NCI-H345 treated with DMSO at 0.1 percent for 48 hours (cell line): ENCODE results near the gene GPR15.

ENCODE experiments used
- DNase-seq: peaks from one replicate; lab custom pipeline; 2025; ENCODE audit not compliant: unreplicated experiment; lab: John Stamatoyannopoulos, UW

The GPR15 gene

DNA sequence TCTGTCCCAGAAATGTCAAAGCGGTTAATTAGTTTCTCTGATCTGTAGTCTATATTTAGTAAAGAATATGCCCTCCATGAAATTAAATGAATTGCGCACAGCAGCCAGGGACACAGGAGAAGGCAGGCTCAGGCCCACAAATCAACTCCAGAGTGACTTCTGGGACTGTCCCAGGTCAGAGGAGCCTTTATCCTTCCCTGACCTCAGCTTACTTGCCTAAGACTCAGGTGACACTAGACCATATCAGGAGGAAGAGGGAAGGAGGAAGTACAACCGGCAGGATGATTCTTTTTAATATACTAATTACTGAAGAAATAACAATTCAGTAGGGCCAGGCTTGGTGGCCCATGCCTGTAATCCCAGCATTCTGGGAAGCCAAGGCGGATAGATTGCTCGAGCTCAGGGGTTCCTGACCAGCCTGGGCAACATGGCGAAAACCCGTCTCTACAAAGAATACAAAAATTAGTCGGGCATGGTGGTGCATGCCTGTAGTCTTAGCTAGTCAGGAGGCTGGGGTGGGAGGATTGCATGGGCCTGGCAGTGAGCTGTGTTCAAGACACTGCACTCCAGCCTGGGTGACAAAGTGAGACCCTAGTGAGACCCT, 1.8 kb upstream of the GPR15 start:
- DNase-seq: no peak

DNA sequence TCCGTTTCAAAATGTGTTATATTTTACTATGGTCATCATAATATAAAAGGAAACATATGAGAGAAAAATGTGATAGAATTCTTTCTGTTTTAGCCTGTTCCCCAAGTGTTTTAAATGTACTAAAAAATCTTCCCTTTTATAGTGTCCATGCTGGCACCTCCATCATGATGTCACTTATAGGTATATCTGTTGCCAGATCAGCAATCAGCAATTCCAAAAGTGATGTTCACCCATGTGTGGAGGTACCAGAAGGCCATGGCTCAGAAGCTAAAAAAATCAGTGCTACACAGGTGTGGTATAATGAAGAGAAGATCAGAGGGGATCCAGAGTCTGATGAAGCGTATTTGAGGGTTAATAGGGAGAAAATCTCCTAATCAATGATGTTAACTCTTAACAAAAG, 1.1 kb upstream of the GPR15 start:
- DNase-seq: no peak

DNA sequence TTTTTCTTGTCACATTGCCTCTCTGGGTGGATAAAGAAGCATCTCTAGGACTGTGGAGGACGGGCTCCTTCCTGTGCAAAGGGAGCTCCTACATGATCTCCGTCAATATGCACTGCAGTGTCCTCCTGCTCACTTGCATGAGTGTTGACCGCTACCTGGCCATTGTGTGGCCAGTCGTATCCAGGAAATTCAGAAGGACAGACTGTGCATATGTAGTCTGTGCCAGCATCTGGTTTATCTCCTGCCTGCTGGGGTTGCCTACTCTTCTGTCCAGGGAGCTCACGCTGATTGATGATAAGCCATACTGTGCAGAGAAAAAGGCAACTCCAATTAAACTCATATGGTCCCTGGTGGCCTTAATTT, 478 bp downstream of the GPR15 start:
- no peak for DNase-seq

DNA sequence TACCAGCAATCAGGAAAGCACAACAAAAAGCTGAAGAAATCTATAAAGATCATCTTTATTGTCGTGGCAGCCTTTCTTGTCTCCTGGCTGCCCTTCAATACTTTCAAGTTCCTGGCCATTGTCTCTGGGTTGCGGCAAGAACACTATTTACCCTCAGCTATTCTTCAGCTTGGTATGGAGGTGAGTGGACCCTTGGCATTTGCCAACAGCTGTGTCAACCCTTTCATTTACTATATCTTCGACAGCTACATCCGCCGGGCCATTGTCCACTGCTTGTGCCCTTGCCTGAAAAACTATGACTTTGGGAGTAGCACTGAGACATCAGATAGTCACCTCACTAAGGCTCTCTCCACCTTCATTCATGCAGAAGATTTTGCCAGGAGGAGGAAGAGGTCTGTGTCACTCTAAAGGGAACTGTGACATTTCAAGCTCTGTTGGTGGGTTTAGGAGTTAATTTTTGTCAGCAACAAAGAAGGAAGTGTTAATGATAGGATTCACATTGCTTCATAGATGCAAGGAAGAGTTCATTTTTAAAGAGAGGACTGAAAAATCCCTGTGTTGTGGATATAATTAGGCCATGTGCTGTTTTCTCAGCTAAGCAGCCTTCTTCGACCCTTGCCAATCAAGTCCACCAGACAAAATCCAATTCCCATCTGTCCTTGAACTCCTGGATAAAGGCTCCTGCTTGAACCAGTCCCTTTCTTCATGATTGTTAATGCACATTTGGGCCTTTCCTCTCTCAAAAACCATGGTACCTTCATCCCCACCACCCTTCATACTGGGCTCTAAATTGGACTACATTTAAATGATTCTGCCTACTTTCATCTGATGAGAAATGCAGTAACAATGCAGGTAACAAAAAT, 1.2 kb downstream of the GPR15 start:
- DNase-seq: no peak

DNA sequence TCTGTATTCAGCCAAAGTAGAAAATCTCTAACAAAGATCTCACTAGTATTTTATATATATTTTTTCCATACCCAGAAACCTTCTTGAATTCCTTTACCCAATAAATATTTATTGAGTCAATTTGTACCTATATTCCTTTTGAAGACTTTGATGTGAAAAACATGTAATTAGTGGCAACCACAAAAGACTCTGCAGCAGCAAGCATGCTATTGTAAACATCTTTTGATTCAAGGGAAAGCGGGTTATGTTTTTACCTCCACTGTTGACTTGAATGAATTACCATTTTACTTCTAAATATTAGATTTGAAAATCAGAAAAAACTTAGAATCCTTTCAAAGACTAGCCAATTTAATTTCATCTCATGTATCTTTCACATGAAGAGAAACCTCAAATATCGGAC, 2.4 kb downstream of the GPR15 start:
- DNase-seq: no peak

DNA sequence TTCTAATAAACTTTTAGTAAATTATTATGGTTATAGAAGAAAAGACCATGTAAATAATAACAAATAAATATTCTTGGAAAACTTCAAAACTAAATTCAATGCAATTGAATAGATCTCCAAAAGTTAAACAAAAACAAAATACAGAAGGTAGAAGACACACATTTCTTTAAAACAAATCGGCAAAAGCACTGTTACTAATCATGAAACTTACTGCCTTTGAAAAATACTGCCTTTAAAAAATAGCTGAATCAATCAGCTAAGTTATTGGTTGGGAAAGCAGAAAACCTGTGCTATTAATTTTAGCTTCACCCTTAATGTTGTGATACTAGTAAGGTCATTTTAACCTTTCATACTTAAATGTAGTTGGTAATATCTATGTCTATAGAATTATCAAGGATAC, 3.0 kb downstream of the GPR15 start:
- DNase-seq: no peak

DNA sequence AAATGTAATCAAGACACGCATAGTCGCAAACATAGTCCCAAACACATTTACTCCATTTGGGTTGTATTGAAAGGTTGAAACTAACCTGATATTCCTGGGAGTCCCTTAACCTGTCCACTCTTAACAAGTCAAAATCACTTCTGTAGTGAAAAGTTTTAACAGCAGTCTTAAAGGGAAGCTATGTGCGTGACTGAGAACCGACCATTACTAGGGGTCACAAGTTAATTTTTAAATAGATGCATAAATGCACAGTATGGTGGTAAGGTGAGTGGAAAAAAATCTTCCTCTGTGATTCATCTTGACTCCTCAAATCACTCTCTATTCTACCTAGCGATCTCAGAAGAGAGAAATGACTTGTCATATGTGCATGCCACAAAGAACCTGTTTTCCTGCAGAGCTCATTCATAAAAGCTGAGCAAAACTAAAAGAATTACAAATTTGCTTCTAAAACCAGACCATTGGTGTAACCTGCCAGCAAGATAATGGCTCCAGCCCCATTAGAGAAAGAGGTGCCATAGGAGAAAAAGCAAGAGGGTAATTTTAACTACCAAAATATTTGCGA, 4.8 kb downstream of the GPR15 start:
- no peak for DNase-seq

DNA sequence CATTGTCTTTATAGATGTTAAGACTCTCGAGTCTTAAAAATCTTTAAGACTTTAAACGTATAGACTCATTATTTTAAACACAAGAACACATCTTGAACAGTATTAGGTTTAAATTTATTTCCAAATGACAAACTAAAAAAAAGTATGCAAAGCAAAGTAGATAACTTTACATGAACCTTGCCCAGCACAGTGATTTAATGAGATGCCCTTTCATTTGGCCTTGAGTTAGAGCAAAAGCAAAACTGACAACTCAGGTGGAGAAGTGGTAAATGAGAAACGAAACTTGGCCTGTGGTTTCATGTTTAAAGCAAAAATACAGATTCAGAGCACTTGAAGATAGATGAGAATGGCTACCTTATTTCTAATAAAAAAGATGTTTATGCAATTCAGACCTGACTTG, 8.6 kb downstream of the GPR15 start:
- DNase-seq: no peak

DNA sequence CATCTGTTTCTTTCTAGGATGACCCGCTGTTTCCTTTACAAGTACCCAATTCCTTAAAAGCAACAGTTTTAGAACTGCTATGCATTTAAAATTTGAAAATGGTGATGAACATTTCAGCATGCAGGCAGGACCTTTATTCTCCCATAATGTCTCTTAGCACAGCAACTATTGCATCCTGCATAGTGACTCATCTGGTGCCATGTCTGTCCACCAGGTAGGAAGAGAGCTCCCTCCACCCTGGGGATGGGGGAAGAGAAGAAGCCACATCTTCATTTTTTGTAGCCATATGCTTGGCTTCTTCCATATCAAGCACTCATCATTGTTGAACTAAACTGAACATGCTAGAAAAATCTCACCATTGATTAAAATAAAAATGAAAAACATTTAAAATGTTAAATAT, 9.9 kb downstream of the GPR15 start:
- no peak for DNase-seq

DNA sequence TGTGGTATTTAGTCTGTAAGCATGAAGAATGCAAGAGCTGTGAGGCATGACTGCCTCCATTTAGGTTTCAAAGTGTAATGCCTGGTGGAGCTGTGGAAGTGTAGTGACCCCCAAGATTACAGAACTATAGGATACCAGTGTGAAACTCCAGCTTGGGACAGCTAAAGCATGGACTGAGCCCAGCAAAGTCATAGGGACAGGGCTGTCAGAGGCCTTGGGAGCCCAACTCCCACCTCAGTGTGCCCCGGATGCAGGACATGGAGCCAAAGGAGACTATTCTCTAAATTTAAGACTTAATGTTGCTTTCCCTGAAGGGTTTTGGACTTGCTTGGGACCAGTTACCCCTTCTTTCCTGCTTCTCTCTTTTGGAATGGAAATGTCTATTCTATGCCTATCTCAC, 10.8 kb downstream of the GPR15 start:
- no peak for DNase-seq

DNA sequence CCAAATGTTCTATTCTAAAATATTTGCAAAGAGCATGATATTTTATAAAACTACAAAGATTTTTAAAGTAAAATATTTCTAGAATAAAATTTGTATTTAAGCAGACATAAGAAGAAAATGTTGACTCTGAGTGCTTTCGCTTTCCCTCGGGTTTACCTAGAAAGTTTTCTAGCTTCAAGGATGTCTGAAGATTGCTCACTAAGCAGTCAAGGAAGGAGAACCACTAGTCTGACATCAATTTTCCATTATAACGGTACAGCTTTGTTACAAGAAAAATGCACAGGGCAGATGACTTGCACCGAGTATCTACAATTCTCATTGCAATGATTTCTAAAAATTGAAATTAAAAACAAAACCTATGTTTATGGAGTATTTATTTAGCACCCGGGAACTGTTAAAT, 14.2 kb downstream of the GPR15 start:
- no peak for DNase-seq

DNA sequence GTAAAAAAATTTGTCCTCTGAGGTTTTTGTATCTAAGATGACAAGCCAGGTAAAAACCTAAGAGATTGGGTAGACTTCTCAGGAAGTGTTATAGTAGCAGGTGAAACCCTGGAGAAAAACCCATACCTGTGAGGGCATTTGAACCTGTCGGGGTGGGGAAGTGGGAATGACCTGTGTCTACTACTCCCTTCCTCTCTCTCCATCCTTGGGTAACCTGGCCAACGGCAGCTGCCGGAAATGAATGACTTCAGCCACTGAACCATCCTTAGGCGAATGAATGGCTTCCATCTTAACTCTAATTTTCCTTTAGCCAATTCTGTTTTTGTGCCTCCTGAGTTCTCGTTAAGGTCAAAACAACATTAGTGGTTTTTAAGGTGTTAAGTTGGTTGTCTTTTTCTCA, 16.8 kb downstream of the GPR15 start:
- no peak for DNase-seq

DNA sequence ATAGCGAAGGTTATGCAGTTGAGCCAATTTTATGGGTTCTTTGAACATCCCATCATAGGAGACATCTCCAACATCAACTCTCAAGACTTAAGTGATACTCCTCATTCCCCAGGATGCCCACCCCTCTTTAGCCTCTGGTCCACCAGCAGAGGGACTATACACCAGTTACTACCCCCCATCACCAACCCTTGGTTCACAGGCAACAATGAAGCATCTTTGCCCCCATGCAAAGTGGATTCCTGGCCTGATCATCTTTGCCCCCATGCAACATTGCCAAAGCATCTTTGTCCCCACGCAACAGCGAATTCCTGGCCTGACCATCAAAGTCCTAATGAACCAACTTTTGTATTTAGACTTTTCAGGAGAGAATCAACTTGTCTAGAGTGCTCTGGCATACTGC, 19.1 kb downstream of the GPR15 start:
- DNase-seq: no peak

DNA sequence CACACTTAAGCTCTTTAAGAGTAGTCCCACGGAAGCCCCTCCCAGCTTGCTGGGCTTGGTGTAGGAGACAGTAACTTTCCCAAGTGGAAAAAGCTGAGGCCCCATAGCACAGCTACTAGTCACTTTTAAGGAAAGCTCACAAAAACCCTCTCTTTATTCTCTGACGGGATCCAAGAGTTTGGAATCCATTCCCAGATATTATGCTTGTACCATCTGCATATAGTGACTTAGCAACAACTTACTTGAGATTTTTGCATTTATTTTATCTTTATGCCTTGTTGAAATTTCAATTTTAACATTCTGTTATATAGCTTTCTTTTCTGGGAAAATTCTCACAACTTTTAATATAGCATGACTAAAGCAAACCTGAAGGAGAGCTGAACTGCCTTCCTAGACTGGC, 19.5 kb downstream of the GPR15 start:
- no peak for DNase-seq

DNA sequence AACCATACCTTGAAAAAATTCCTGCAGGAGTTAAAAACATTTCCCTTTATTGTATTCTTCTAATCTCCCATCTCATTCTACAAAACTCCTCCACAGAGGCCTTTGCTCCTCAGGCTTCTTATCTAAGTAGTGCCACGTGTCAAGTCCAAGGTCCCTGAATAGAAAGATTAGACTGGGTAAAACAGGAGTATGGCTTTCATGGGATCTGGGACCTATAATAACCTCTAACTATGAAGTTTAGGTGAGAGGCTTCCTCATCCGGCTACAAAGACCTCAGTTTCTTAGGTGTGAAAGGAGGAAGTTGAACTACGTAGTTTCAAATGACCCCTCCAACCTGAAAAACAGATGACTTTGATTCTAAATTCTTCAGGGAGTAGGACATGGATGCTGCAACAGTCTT, 20.0 kb downstream of the GPR15 start:
- no peak for DNase-seq

DNA sequence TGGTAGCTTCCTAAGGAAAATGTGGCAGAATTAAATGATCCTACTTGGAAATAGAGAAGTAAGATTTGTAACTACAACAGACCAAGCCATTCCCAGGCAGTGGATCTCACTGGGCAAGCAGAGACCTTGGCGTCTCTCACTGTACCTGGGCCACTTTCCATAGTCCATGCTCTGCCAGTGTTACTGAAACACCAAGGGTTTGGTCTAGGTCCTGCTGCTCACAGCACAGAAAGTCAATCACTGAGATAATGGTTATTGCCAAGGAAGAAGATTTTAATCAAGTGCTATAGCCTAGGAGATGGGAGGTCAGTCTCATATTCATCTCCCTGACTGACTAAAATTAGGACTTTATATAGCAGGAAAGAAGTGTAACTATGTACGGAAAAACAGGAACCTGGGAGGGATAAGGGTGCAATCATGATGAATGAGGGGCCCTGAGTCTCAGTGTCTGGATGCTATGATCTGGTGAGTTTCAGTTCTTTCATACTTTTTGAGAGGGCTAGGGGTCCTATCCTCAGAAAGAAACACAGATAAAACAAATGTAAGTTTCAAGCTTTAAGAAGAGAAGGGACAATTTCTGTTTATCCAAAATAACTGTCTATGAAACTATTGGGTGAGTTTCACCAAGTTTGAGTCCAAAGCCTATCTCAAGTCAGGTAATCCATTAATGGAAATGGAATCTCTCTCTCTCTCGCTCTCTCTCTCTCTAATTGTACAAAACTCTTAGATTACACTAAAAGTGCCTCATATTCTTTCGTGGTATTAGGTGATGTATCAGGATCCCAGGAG, 20.6 kb downstream of the GPR15 start:
- no peak for DNase-seq

DNA sequence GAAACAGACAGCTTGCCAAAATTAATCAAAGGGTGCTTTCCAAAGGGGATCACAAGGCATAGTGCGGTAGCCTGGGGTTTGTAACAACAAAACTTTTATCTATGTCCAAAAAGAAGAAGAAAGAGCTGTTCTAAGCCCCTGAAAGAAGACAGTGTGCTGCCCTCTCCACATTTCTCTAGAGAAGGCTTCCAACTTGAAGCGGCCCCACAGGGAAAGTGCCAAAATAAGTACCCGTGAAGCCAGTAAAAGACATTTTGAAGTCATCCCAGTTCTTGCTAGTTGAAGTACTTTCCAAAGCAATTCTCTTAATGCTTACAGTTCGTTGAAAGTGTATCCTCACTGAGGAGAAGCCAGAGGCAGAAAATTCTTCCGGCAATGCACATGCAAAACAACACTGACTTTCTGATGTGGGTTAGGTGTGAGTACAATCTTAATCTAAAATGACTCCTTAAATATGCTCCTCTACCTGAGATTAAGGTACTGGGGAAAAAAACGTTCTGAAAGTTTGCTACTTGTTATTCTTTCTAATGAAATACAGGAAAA, 21.3 kb downstream of the GPR15 start:
- no peak for DNase-seq

DNA sequence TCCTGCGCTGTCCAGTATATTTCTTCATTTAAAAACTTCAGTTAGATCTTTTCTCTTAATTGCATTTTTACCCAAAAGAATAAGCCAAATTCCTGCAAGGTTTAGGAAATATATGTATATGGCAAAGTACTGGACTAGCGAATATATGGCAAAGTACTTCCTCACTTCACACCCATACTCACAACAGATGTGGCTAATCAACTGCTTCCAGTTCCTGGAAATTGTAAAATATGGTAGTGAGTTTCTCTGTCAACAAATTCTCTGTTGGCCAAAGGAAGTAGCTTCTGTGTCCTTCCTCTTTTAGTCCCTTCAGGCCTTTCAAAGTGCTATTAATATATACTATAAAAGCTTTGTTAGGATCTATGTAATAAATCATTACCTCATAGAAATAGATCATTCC, 22.0 kb downstream of the GPR15 start:
- no peak for DNase-seq

DNA sequence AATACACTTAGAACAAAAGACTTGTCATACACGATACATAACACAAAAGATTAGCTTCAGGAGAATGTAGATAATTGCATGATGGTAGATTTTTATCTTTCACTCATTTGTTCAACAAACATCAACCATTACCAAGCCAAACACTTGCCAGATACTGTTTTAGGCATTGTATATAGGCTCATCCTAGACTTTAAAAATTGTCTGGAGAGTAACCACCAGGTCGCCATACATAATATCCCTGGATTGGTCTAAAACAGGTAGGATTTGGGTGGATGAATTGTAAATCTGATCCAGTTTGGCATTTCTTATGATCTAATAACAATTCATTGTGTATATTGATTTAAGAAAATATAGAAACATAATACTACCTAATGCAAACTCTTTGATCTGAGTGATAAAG, 22.8 kb downstream of the GPR15 start:
- DNase-seq: no peak

DNA sequence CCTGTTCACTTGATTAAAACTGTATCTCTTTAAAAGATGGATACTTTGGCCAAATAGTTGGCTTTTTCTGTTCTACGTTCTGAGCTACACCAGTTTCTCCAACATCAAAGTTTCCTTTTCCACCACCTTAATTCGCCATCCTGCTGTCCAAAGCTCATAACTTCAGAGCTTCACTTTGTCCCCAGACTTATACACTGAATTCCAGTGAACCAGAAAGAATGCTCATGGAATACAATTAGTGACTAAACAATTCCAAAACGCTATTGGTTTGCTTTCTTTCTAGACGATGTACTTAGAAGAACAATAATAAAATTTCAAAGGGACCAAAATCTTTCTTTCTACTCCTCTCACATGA, 23.2 kb downstream of the GPR15 start:
- DNase-seq: no peak
